Astrocyte of the cerebellum (primary cell): Measurements from ENCODE around the gene VSTM2L.

Experiments used
- DNase-seq: peaks from one replicate; pipeline ENCODE4 v3.0.0-alpha.2; 2011; ENCODE audit warnings: low read depth
- H3K4me3 ChIP-seq: 2 replicates; pipeline ENCODE4 v1.5.1; 2011; ENCODE audit warnings: mild to moderate bottlenecking, low read depth, low read length, moderate library complexity
- in situ Hi-C: cut with HindIII; loops from 2 replicates; pipeline ENCODE4 v1.10.0; 2017; ENCODE audit warnings: low sequenced_read_pairs
- TF ChIP-seq, protein P1 (sequence below): IDR thresholded peaks from 2 replicates; pipeline ENCODE4 v1.5.1; 2012; ENCODE audit warnings: low read length, low read depth, moderate library complexity, mild to moderate bottlenecking; ENCODE audit errors: missing control alignments

The VSTM2L gene

DNA sequence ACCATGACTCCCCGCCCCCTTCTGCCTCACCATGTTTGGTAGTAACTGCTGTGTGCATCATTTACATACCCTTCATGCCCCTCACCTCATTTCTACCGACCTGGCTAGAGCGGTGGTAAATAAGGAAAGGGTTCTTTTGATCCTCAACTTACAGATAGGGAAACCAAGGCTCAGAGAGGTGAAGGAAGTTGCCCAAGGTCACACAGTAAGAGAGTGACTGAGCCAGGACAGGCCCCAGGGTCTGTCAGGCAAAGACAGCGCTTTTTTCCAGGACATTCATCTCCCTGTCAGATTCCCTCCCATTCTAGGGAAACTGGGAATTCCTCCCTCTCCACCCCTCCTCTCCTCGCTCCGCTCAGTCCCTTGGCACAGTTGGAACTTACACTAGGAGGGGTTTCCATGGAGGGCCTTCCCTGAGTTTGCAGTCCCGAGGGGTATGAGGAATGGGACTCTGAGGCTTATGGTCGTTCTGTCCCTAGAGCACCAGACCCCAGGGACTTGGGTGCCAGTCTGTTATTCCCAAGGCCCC is 2.0 kb downstream of the VSTM2L start:
- TF ChIP-seq, protein P1, sequence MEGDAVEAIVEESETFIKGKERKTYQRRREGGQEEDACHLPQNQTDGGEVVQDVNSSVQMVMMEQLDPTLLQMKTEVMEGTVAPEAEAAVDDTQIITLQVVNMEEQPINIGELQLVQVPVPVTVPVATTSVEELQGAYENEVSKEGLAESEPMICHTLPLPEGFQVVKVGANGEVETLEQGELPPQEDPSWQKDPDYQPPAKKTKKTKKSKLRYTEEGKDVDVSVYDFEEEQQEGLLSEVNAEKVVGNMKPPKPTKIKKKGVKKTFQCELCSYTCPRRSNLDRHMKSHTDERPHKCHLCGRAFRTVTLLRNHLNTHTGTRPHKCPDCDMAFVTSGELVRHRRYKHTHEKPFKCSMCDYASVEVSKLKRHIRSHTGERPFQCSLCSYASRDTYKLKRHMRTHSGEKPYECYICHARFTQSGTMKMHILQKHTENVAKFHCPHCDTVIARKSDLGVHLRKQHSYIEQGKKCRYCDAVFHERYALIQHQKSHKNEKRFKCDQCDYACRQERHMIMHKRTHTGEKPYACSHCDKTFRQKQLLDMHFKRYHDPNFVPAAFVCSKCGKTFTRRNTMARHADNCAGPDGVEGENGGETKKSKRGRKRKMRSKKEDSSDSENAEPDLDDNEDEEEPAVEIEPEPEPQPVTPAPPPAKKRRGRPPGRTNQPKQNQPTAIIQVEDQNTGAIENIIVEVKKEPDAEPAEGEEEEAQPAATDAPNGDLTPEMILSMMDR = no peak
- in situ Hi-C loops = no loop called here
- H3K4me3 ChIP-seq = peak overlapping the region; percentile 45
- no peak for DNase-seq

- no peak for DNase-seq
- peak overlapping the region; percentile 45 for H3K4me3 ChIP-seq
- in situ Hi-C loops = no loop called here
- TF ChIP-seq, protein P1 = no peak
Measured at GRCh38 chr20:37905671-37906613, 3.0 kb downstream of the VSTM2L start.

DNA sequence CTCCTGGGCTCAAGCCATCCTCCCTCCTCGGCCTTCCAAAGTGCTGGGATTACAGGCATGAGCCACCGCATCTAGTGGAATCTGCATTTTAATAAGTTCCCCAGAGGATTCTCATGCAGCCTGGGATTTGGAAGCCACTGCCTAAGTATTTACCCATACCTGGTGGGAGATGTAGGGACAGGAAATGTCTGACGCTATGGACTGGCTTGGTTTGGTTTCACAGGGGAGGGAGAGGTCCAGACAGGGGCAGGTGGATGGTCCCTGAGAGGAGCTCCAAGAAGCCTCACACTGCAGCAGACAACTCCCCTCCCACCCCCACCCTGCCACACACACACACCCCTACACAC is 4.4 kb downstream of the VSTM2L start:
- in situ Hi-C loops = no loop called here
- TF ChIP-seq, protein P1 = no peak
- no peak overlapping the region for H3K4me3 ChIP-seq
- no peak for DNase-seq

GRCh38 chr20:37907677-37908401 is 4.9 kb downstream of the VSTM2L start:
- peak; percentile 94 for DNase-seq
- no peak overlapping the region for H3K4me3 ChIP-seq
- TF ChIP-seq, protein P1 = no peak
- in situ Hi-C loops = no loop called here

- no peak overlapping the region for H3K4me3 ChIP-seq
- no peak for DNase-seq
- in situ Hi-C loops = no loop called here
- TF ChIP-seq, protein P1 = no peak
Measured at GRCh38 chr20:37911261-37911660, 8.3 kb downstream of the VSTM2L start.

DNA sequence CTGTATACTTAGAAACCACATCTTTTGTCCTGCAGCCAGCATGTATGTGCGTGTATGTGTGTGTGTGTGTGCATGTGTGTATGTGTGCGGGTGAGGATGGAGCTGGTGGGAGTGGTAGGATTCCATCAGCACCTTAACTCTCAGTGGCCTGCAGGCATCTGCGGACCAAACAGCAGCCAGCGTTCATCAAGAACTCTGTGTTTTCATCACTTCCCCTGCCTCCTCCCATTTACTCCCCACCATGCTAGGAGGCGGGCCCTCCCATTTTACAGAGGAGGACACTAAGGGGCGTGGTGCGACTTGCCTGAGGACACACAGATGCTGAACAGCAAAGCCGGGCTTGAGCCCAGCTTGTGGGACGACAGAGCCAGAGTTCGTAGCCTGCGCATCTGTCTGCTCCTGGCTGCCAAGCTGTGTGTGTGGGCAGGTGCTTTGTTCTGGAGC is 8.9 kb downstream of the VSTM2L start:
- DNase-seq = peak; percentile 18
- no peak overlapping the region for H3K4me3 ChIP-seq
- TF ChIP-seq, protein P1 = no peak
- in situ Hi-C loops = no loop called here
